KMS-11 (cell line): ENCODE measurements around the gene ID3.

Experiments
- H2AFZ ChIP-seq: fragments of 200-600 bp; sonication (generic); 2 replicates; pipeline ENCODE4 v1.6.1; 2016; ENCODE audit warnings: antibody characterized with exemption, mixed run types, low read depth
- H3K27ac ChIP-seq: fragments of 200-600 bp; sonication (generic); 2 replicates; pipeline ENCODE4 v1.6.1; 2016; ENCODE audit warnings: mild to moderate bottlenecking, mixed run types
- H3K27me3 ChIP-seq: fragments of 200-600 bp; sonication (generic); 2 replicates; pipeline ENCODE4 v1.6.1; 2017; ENCODE audit warnings: mild to moderate bottlenecking, low read depth, mixed run types, moderate library complexity; ENCODE audit not compliant: insufficient read depth
- H3K36me3 ChIP-seq: fragments of 200-600 bp; sonication (generic); 2 replicates; pipeline ENCODE4 v1.6.1; 2017; ENCODE audit warnings: mild to moderate bottlenecking, mixed run types; ENCODE audit not compliant: insufficient read depth
- H3K4me1 ChIP-seq: fragments of 200-600 bp; sonication (generic); 2 replicates; pipeline ENCODE4 v1.6.1; 2016; ENCODE audit warnings: mild to moderate bottlenecking, low read depth, mixed run types; ENCODE audit not compliant: poor library complexity, severe bottlenecking
- H3K4me2 ChIP-seq: fragments of 200-600 bp; sonication (generic); 2 replicates; pipeline ENCODE4 v1.7.0; 2016; ENCODE audit warnings: mild to moderate bottlenecking, mixed run types
- H3K4me3 ChIP-seq: fragments of 200-600 bp; sonication (generic); IDR thresholded peaks from 2 replicates; pipeline ENCODE4 v1.6.1; 2017; ENCODE audit warnings: low read depth, low read length, mixed read lengths; ENCODE audit not compliant: insufficient read depth
- H3K79me2 ChIP-seq: fragments of 200-600 bp; sonication (generic); 2 replicates; pipeline ENCODE4 v1.6.1; 2016; ENCODE audit warnings: low read depth, mixed run types; ENCODE audit not compliant: insufficient read depth
- H3K9ac ChIP-seq: fragments of 200-600 bp; sonication (generic); 2 replicates; pipeline ENCODE4 v1.6.1; 2016; ENCODE audit warnings: mild to moderate bottlenecking, mixed run types
- H4K20me1 ChIP-seq: fragments of 200-600 bp; sonication (generic); 2 replicates; pipeline ENCODE4 v1.6.1; 2016; ENCODE audit warnings: mild to moderate bottlenecking, mixed run types; ENCODE audit not compliant: insufficient read depth
- TF ChIP-seq, protein P1 (sequence below): fragments of 200-600 bp; sonication (generic); conservative IDR thresholded peaks from 2 replicates; pipeline ENCODE4 v1.6.1; 2017; ENCODE audit warnings: low read depth, mild to moderate bottlenecking, antibody characterized with exemption, low read length, moderate library complexity, mixed read lengths

ID3 gene

GRCh38 chr1:23563755-23564374 is 4.6 kb upstream of the ID3 start:
- TF ChIP-seq, protein P1, sequence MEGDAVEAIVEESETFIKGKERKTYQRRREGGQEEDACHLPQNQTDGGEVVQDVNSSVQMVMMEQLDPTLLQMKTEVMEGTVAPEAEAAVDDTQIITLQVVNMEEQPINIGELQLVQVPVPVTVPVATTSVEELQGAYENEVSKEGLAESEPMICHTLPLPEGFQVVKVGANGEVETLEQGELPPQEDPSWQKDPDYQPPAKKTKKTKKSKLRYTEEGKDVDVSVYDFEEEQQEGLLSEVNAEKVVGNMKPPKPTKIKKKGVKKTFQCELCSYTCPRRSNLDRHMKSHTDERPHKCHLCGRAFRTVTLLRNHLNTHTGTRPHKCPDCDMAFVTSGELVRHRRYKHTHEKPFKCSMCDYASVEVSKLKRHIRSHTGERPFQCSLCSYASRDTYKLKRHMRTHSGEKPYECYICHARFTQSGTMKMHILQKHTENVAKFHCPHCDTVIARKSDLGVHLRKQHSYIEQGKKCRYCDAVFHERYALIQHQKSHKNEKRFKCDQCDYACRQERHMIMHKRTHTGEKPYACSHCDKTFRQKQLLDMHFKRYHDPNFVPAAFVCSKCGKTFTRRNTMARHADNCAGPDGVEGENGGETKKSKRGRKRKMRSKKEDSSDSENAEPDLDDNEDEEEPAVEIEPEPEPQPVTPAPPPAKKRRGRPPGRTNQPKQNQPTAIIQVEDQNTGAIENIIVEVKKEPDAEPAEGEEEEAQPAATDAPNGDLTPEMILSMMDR: no peak

GRCh38 chr1:23563003-23563402 is 3.7 kb upstream of the ID3 start:
- no peaks in the 10 kb centered on the region for H3K79me2 ChIP-seq
- H3K4me1 ChIP-seq: peaks cover 23% of the 10 kb centered on the region
- H3K9ac ChIP-seq: no peak overlapping the region
- H2AFZ ChIP-seq: no peak overlapping the region
- H3K4me3 ChIP-seq: no peak overlapping the region
- TF ChIP-seq, protein P1: no peak
- no peaks in the 10 kb centered on the region for H3K36me3 ChIP-seq
- no peak overlapping the region for H3K27ac ChIP-seq
- peaks cover 4% of the 10 kb centered on the region; the same call in 1 of the 2 replicates for H3K27me3 ChIP-seq
- H3K4me2 ChIP-seq: no peak overlapping the region
- H4K20me1 ChIP-seq: no peaks in the 10 kb centered on the region

More at GRCh38 chr1:23563755-23564374, 4.6 kb upstream of the ID3 start:
- Histone ChIP-seq H3K27me3 (peaks cover 9% of the 10 kb centered on the region; the same call in 1 of the 2 replicates), H3K9ac (no peak overlapping the region), H3K4me3 (no peak overlapping the region), H3K27ac (no peak overlapping the region), H4K20me1 (no peaks in the 10 kb centered on the region), H3K79me2 (no peaks in the 10 kb centered on the region), H3K36me3 (no peaks in the 10 kb centered on the region), H3K4me1 (peaks cover 17% of the 10 kb centered on the region), H3K4me2 (no peak overlapping the region), H2AFZ (no peak overlapping the region)

DNA sequence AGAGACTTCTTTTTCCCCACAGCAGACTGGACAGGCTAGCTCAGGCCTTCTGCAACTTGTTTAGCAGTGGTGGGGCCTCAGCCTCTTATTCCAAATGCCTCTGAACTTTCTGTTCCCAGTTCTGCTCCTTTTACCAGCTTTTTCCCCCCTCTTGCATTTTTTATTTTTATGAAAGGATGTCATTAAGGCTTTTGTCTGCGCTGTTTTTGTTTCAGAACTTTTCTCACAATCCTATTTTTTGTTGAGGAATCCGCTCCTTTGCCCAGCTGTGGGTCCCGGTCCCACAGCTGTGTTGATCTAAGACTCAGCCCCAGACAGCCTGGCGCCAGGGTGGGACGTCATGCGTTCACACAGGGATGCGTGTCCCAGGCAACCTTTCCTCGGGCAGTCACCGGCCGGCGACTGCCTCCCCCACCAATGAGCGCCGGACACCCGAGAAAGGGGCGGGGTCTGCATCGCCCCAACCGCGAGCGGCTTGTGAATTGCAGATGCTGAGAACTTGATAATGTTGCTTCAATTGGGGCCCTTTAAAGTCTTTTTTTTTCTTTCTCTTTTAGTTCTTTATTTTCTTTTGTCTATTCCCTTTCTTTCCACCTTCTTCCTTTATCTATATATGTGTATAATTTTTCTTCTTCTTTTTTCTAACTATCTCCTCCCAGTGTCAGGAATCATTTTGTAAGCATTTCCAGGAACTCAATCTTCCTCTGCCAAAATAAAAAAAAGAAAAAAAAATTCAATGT is 3.0 kb upstream of the ID3 start:
- H4K20me1 ChIP-seq: no peaks in the 10 kb centered on the region
- H3K4me2 ChIP-seq: no peak overlapping the region
- peaks cover 30% of the 10 kb centered on the region for H3K4me1 ChIP-seq
- H3K36me3 ChIP-seq: no peaks in the 10 kb centered on the region
- H3K27me3 ChIP-seq: peaks cover 4% of the 10 kb centered on the region; the same call in 1 of the 2 replicates
- TF ChIP-seq, protein P1: no peak
- H3K27ac ChIP-seq: no peak overlapping the region
- no peak overlapping the region for H3K9ac ChIP-seq
- H3K79me2 ChIP-seq: no peaks in the 10 kb centered on the region
- no peak overlapping the region for H2AFZ ChIP-seq
- no peak overlapping the region for H3K4me3 ChIP-seq

GRCh38 chr1:23561813-23562100 is 2.5 kb upstream of the ID3 start:
- Histone ChIP-seq H3K9ac (no peak overlapping the region), H3K27me3 (peaks cover 4% of the 10 kb centered on the region; the same call in 1 of the 2 replicates), H3K4me2 (no peak overlapping the region), H3K27ac (no peak overlapping the region), H3K4me1 (peaks cover 30% of the 10 kb centered on the region), H4K20me1 (no peaks in the 10 kb centered on the region), H3K36me3 (no peaks in the 10 kb centered on the region), H3K79me2 (no peaks in the 10 kb centered on the region), H3K4me3 (no peak overlapping the region), H2AFZ (no peak overlapping the region)
- TF ChIP-seq, protein P1: no peak
